K562 (cell line): ENCODE measurements around the gene S100A9. TPM values are rescaled to one million over a fixed set of nuclear protein-coding genes. Genes with fewer than 3 reads are reported as not detected.

Experiments
- BRD9 ChIP-seq: fragments of 450-650 bp; IDR thresholded peaks from 2 replicates; pipeline ENCODE4 v1.6.1; 2018; ENCODE audit warnings: low read depth; ENCODE audit not compliant: partially characterized antibody
- DPF2 ChIP-seq: fragments of 450-650 bp; IDR thresholded peaks from 2 replicates; pipeline ENCODE4 v1.6.1; 2016
- EZH2 ChIP-seq: IDR thresholded peaks from 2 replicates; pipeline ENCODE4 v1.6.1; 2012; ENCODE audit warnings: low read depth, mild to moderate bottlenecking, inconsistent platforms, low read length, borderline replicate concordance
- FOSL1 ChIP-seq: fragments of 200-800 bp; sonication (Bioruptor generic); conservative IDR thresholded peaks from 2 replicates; pipeline ENCODE4 v1.6.1; 2016; ENCODE audit warnings: missing genetic modification characterization, missing compliant biosample characterization
- LEF1 ChIP-seq: fragments of 450-650 bp; IDR thresholded peaks from 2 replicates; pipeline ENCODE4 v1.6.1; 2016; ENCODE audit warnings: mild to moderate bottlenecking
- MBD1 ChIP-seq: fragments of 250-450 bp; sonication (Bioruptor Pico); IDR thresholded peaks from 2 replicates; pipeline ENCODE4 v1.8.0; 2022; ENCODE audit warnings: inconsistent platforms
- NFE2L1 ChIP-seq: fragments of 450-650 bp; IDR thresholded peaks from 2 replicates; pipeline ENCODE4 v1.6.1; 2016; ENCODE audit warnings: missing genetic modification characterization, low read depth, mild to moderate bottlenecking, missing compliant biosample characterization, moderate library complexity, borderline replicate concordance
- NR2F6 ChIP-seq: fragments of 450-650 bp; formaldehyde crosslinking; IDR thresholded peaks from 2 replicates; pipeline ENCODE4 v1.4.0; 2020; ENCODE audit warnings: mild to moderate bottlenecking
- POLR3A ChIP-seq: IDR thresholded peaks from 2 replicates; pipeline ENCODE4 v1.6.1; 2011; ENCODE audit warnings: borderline replicate concordance, mild to moderate bottlenecking, moderate library complexity; ENCODE audit not compliant: insufficient read length, insufficient read depth; ENCODE audit errors: extremely low read depth
- PREB ChIP-seq: sonication (generic); formaldehyde crosslinking; IDR thresholded peaks from 2 replicates; pipeline ENCODE4 v1.8.1; 2023; ENCODE audit warnings: mild to moderate bottlenecking, missing genetic modification reagents
- RBM22 ChIP-seq: fragments of 200-400 bp; formaldehyde crosslinking; IDR thresholded peaks from 2 replicates; pipeline ENCODE4 v1.6.1; 2018; ENCODE audit warnings: low read length, low read depth; ENCODE audit not compliant: poor library complexity, severe bottlenecking
- RCOR1 ChIP-seq, 2 experiments: IDR thresholded peaks; 2 replicates each; pipeline ENCODE4 v1.6.1; 2012; ENCODE audit warnings: low read depth in 2 of 2, low read length in 2 of 2, borderline replicate concordance in 1 of 2, improper control_type of control experiment in 1 of 2
- SAFB ChIP-seq: fragments of 200-400 bp; formaldehyde crosslinking; IDR thresholded peaks from 2 replicates; pipeline ENCODE4 v1.6.1; 2017; ENCODE audit warnings: low read depth, low read length, borderline replicate concordance
- SIRT6 ChIP-seq: IDR thresholded peaks from one replicate; pipeline ENCODE4 v1.6.1; 2012; ENCODE audit warnings: low read depth, mild to moderate bottlenecking, control low read depth, inconsistent platforms, low read length, moderate library complexity
- SRSF7 ChIP-seq: fragments of 200-400 bp; formaldehyde crosslinking; optimal IDR thresholded peaks from 2 replicates; pipeline ENCODE3; 2017; ENCODE audit warnings: mild to moderate bottlenecking, low read depth, low read length
- TCF7 ChIP-seq: sonication (generic); IDR thresholded peaks from 2 replicates; pipeline ENCODE4 v1.6.1; 2016; ENCODE audit warnings: antibody characterized with exemption, borderline replicate concordance
- VEZF1 ChIP-seq: fragments of 200-800 bp; sonication (Bioruptor generic); IDR thresholded peaks from 2 replicates; pipeline ENCODE4 v1.6.1; 2017; ENCODE audit warnings: missing genetic modification characterization, missing compliant biosample characterization
- ZNF253 ChIP-seq: fragments of 250-450 bp; sonication (Bioruptor Pico); conservative IDR thresholded peaks from 2 replicates; pipeline ENCODE4 v1.6.1; 2021; ENCODE audit warnings: mild to moderate bottlenecking
- ZNF384 ChIP-seq: IDR thresholded peaks from 2 replicates; pipeline ENCODE4 v1.6.1; 2012; ENCODE audit warnings: low read depth, low read length, improper control_type of control experiment
- ZNF408 ChIP-seq: fragments of 250-450 bp; sonication (Bioruptor Pico); IDR thresholded peaks from 2 replicates; pipeline ENCODE4 v1.4.0; 2020; ENCODE audit warnings: low read depth, mild to moderate bottlenecking, moderate library complexity
- polyA plus RNA-seq, 8 experiments: library from polyadenylated mRNA; depleted of rRNA in 4 of 8; stranded (reverse) in 5 of 8; unstranded in 3 of 8; fragments of >200 nt; fragmentation: Nextera tagmentation in 2 of 8; fragmentation: Illumina TruSeq in 1 of 8; extraction: Ambion mirVana in 2 of 8; extraction: Trizol in 1 of 8; gene quantifications; 2 replicates each; pipeline versions ENCODE4 v1.2.1 to v1.2.3, GENCODE V29; 2011 to 2014; ENCODE audit warnings: inconsistent platforms in 1 of 8, missing spikeins in 1 of 8
- total RNA-seq, 7 experiments: library from RNA; depleted of rRNA in 6 of 7; stranded (reverse); fragments of >200 nt in 6 of 7; fragmentation: Illumina TruSeq in 2 of 7; extraction: Trizol in 2 of 7; gene quantifications; 2 replicates each; pipeline versions ENCODE4 v1.2.1 to v1.2.3, GENCODE V29; 2011 to 2021; ENCODE audit warnings: low replicate concordance in 1 of 7
- TF ChIP-seq, protein P1 (sequence below): fragments of 250-450 bp; sonication (Bioruptor Pico); IDR thresholded peaks from 2 replicates; pipeline ENCODE4 v1.6.1; 2021; ENCODE audit warnings: mild to moderate bottlenecking
- TF ChIP-seq, protein P2 (sequence below): fragments of 450-650 bp; IDR thresholded peaks from 2 replicates; pipeline ENCODE4 v1.6.1; 2017; ENCODE audit warnings: mild to moderate bottlenecking, moderate library complexity

The S100A9 gene
- total and polyA plus RNA-seq, 9 of the 15 experiments (the other 6 are each of a cell fraction or from before 2014, with no cell fraction given) = 0.80 TPM; not detected in 8

DNA sequence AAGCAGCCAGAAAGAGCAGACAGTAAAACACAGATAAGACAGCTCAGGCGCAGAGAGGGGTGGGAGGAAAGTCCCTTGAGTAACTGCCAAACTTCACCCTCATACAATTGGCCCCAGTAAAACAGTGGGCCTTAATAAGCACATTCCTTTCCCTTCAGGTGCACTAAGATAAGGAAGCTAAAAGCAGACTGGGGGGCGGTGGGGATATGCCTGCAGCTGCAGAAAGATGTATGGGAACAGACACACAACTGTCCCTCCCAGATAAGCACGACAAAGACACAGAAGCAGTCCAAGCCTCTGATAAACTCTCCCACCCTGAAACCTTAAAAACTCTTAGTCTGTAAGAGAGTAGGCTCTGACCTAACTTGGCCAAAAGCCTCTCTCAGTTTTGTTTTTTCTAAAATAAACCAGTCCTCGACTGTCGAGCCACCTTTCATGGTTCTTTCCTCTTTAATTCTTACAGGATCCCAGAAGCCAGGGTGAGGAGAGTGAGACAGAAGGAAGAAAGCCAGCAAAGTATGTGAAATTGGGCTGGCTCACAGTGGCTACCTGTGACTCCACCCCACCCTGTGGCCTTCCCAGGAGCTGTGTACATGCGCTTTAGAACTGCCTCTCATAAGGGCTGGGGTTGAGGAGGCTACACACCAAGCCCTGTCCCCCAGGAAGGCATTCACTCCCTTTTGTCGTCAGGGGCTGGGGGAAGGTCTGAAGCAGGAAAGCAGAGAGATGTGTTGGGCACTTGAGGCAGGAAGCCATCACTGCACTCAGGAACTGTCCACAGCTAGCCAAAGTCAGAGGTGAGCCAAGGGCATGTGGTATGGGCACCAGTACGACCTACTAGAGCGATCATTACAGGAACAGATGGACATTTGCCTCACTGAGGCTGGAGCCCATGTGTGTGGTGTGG is 13.6 kb upstream of the S100A9 start (continued):
- TF ChIP-seq BRD9 = no peak
- TF ChIP-seq DPF2 = peak; percentile 98
- TF ChIP-seq ZNF384 = no peak
- TF ChIP-seq SAFB = no peak
- no peak for TF ChIP-seq SIRT6
- peak; percentile 99 for TF ChIP-seq LEF1
- no peak for TF ChIP-seq MBD1 (CRISPR knock-in tag)
- TF ChIP-seq RCOR1 (IDR thresholded peaks at IDR 0.05; ENCODE audit: borderline replicate concordance in 1 of 2, low read depth in 2 of 2, low read length in 2 of 2) = peak; percentile 97 to 99
- TF ChIP-seq NFE2L1 (tag) = 0 out of 2 replicates have a peak, but pooled peaks have one; percentile 14
- TF ChIP-seq SRSF7 = no peak
- no peak for TF ChIP-seq NR2F6 (CRISPR knock-in tag)
- TF ChIP-seq POLR3A = no peak
- no peak; the same call in 1 of the 2 replicates for TF ChIP-seq TCF7
- TF ChIP-seq, protein P1, sequence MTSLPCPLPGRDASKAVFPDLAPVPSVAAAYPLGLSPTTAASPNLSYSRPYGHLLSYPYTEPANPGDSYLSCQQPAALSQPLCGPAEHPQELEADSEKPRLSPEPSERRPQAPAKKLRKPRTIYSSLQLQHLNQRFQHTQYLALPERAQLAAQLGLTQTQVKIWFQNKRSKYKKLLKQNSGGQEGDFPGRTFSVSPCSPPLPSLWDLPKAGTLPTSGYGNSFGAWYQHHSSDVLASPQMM (CRISPR knock-in tag) = no peak
- TF ChIP-seq ZNF408 = no peak
- TF ChIP-seq FOSL1 (tag) = peak; percentile 90
- TF ChIP-seq RBM22 = no peak
- TF ChIP-seq EZH2 = no peak
- TF ChIP-seq VEZF1 = peak; percentile 94
- TF ChIP-seq, protein P2, sequence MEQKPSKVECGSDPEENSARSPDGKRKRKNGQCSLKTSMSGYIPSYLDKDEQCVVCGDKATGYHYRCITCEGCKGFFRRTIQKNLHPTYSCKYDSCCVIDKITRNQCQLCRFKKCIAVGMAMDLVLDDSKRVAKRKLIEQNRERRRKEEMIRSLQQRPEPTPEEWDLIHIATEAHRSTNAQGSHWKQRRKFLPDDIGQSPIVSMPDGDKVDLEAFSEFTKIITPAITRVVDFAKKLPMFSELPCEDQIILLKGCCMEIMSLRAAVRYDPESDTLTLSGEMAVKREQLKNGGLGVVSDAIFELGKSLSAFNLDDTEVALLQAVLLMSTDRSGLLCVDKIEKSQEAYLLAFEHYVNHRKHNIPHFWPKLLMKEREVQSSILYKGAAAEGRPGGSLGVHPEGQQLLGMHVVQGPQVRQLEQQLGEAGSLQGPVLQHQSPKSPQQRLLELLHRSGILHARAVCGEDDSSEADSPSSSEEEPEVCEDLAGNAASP = no peak
- TF ChIP-seq ZNF253 (CRISPR knock-in tag) = no peak
- no peak for TF ChIP-seq PREB (CRISPR knock-in tag)
